Measurements from ENCODE around the gene KLHL25.
"Not testable (repeated sequence)": the region's sequence is repeated elsewhere in the genome, so short reads cannot be mapped to it uniquely, and the experiment has no call there.

The KLHL25 gene

GRCh38 chr15:85802617-85803016, 7.9 kb upstream of the KLHL25 start:
- not testable (repeated sequence) for DNase-seq

DNA sequence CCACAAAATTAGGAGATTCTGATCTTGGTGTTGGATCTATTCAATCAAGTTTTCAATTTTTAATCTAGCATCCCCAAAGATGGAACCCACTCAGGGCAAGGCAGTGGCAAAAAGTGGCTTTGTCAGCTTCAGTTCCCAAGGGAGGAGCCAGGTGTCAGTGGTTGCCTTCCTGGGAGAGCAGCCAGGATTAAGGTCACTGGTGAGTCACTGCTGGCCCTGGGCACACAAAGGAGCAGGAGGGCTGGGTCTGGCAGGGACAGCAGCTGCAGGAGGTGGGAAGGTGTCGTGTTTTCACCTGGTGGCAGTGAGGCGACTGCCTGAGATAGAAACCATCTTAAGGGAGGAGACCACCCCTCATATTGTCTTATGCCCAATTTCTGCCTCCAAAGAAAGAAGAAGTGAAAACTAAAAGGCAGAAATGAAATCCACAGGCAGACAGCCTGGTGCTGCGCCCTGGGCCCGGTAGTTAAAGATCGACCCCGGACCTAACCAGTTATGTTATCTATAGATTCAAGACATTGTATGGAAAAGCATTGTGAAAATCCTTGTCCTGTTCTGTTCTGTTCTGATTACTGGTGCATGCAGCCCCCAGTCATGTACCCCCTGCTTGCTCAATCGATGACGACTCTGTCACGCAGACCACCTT, 5.9 kb upstream of the KLHL25 start:
- DNase-seq, result no peak

DNA sequence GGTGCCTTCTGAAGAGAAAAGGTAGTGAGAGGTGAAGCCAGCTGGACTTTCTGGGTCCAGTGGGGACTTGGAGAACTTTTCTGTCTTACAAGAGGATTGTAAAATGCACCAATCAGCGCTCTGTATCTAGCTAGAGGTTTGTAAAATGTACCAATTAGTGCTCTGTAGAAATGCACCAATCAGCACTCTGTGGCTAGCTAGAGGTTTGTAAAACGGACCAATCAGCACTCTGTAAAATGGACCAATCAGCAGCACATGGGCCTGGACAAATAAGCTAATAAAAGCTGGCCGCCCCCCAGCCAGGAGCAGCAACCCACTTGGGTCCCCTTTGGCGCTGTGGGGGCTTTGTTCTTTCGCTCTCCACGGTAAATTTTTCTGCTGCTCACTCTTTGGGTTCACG, 1.6 kb upstream of the KLHL25 start:
- not testable (repeated sequence) for DNase-seq

- DNase-seq, result no peak
Measured at GRCh38 chr15:85795337-85796305, 896 bp upstream of the KLHL25 start.

- DNase-seq, result peak; percentile 6
Measured at GRCh38 chr15:85793641-85794597, 806 bp downstream of the KLHL25 start.

DNA sequence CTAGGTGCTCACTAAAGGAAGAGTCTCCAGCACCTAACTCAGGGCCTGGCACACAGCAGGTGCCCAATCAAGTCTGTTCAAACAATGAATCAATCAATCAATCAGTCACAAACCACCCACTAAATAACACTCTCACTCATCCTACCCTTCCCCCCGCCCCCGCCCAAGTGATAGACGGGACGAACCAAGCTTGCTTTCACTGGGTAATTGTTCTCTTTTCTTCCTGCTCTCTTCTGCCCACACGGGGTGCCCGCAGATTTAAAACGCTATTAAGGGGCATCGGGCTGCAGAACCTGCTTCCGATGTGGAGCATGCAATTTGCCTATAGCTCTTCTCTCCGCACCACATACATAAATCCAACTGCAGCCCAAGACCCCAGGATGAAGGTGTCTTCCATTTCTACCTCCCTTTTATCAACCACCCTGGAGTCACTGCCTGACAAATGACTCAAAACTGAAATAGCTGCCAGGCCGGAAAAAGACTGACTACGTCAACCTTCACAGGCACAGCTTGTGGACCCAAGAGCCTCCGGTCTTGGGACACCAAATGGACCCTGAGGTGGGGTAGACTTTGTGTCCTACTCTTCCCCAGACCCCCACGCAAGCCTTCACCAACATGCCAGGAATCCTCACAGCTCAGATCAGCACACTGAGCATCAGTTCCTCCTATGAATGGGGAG, 1.7 kb downstream of the KLHL25 start:
- DNase-seq, result no peak

DNA sequence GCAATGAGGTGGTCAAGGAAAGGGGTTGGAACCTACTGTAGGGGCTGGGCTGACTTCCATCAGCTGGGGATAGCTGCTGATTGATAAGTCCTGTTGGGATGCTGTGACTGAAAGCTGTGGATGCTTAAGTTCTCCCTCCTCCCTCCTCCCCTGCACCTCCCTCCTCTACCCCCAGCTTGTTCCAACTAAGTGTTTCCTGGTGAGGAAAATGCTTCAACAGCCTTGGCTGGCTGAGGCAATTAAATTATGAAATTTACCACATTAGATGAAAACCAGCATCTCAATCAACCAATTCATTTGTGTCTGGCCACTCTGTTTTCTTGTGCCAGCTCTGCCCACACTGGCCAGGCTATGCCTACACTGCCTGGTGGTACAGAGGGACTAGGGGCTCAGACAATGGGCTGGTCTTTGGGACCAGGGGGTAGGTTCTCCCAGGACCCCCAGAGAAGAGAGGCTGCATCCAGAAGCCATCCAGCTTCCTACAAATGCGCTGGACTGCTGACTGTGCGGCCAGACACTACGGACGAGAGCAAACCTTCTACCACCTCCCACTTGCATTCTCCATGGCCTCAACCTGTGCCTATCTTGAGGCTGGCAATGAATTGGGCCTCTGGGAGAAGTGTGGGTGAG, 2.5 kb downstream of the KLHL25 start:
- no peak for DNase-seq

DNA sequence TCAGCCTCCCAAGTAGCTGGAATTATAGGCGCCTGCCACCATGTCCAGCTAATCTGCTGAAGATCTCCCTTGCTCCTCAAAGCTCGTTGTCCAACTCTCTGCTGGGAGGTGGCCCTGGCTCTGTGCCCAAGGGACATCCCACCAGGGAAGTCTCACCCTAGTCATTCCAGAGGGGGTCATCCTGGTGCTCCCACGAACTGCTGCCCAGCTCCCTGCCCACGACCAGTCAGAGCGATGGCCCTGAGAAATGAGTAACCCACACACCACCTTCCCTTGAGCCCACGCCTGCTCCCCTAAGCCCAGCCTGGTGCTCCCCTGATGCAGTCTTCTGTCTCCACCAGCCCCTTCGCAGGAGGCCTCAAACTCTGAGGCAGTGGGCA, 5.2 kb downstream of the KLHL25 start:
- DNase-seq, result no peak

GRCh38 chr15:85788771-85789495, 5.8 kb downstream of the KLHL25 start:
- no peak for DNase-seq

GRCh38 chr15:85786781-85787114, 8.0 kb downstream of the KLHL25 start:
- no peak for DNase-seq

DNA sequence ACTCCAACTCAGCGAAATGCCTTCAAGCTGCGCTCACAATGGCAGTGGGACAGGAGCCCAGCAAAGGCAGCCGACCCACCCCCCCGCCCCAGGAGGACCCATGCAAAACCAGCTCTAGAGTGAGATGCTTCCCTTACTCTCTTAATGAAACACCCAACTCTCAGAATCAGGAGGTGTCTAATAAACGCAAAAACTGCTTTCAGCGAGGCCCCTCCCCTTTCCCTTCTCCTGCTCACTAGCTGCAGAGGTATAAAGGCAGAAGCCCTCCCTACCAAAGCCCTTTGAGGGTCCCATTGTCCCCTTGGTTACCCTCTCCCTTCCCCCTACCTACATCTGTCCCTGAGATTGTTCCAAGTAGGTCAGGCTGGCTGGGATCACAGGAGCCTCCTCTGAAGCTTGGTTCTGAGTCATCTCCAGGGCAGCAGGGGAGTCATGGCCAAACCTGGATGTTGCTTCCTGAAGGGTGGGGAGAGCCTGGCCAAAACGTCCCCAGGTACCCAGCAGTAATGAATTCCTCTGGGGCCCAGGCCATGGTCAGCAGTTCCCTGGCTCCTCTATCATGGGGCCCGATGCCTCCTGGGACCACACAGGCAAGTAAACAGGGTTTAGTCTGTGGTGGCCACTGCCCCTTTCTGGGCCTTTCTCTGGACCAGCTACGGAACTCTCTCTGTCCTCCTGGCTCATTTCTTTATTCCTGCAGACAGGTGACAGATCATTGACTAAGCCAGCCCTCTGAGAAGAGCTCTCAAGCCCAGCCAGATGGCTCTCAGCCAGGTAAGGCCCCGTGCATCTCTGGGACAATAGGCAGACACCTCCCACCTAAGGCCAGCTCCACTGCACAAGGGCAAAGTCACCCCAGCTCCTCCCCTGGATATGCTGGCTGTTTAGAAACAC, 8.6 kb downstream of the KLHL25 start:
- DNase-seq, result no peak

DNA sequence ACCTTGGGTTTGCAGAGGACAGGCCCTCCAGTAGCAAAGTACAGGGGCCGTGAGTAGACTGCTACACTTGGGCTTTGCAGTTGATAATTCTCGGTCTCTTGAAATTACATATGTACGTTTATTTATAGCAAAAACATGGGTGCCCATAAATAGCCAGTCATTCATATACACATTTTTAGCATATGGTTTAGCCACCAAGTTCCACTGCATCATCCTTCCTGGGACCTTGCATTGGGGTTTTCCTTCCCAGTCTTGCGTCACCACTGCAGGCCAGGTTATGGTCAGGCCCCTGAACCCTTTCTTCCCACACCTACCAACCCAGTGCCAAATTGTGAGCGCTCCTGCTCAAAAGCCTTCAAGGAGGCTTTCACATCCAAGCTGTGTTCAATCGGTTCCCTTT, 12.7 kb downstream of the KLHL25 start:
- no peak for DNase-seq

- no peak for DNase-seq
Measured at GRCh38 chr15:85781099-85781498, 13.6 kb downstream of the KLHL25 start.

DNA sequence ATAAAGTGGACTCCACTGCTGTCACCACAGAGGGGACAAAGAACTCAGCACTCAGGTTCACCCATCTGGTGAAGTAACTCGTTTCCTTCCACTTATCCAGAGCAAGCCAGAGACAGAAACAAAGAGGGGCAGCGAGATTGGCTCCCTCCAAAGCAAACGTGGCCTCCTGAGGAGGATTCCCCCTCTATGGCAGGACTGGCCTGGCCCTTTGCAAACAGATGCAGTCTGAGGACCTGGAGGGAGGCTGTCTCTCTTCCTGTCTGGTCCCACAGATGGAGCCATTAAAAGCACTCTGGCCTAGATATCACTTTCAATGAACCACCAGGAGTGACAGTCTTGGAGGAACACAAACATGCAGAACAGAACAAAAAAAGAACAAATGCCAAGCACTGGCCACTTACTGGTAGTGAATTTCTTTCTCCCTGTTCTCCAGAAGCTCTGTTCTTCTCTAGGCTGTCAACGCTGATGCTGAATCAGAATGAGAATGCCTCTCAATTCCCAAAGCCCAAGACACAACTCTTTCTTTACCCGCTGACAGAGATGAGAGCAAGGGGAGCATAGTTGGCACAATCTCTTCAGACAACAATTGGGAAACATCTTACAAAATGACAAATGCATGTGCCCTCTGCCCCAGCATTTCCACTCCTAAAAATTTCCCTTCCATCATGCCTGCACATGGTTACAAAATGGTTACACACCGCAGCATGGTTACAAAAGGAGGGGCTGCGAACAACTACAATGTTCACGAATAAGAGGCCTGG, 14.3 kb downstream of the KLHL25 start:
- no peak for DNase-seq

GRCh38 chr15:85779249-85779648, 15.5 kb downstream of the KLHL25 start:
- no peak for DNase-seq

GRCh38 chr15:85778107-85778776, 16.5 kb downstream of the KLHL25 start:
- DNase-seq, result no peak

GRCh38 chr15:85777250-85778106, 17.2 kb downstream of the KLHL25 start:
- DNase-seq, result no peak

- no peak for DNase-seq
Measured at GRCh38 chr15:85773970-85774369, 20.8 kb downstream of the KLHL25 start.
